SK-N-SH (cell line): ENCODE measurements around the gene TPP1. TPM values are rescaled to one million over a fixed set of nuclear protein-coding genes. Genes with fewer than 3 reads are reported as not detected.

ENCODE experiments used
- CTCF ChIA-PET: fragments of 300-600, 350-600 bp; formaldehyde crosslinking; extraction: SDS; loops from one replicate; lab custom pipeline; 2021; lab: Yijun Ruan, JAX
- POLR2A ChIA-PET: fragments of 350-600 bp; sonication (Branson Sonifier 250); formaldehyde crosslinking; extraction: SDS; loops from one replicate; lab custom pipeline; 2020; ENCODE audit warnings: antibody characterized with exemption, inconsistent platforms; lab: Yijun Ruan, JAX
- DNase-seq: peaks from one replicate; pipeline ENCODE4 v3.0.0; 2012
- H2AFZ ChIP-seq: fragments of 200-600 bp; sonication (generic); 2 replicates; pipeline ENCODE4 v1.8.1; 2016; ENCODE audit warnings: antibody characterized with exemption, mild to moderate bottlenecking, low read depth
- H3F3A ChIP-seq: fragments of 200-600 bp; sonication (generic); replicated peaks from 2 replicates; pipeline ENCODE3; 2016; ENCODE audit warnings: antibody characterized with exemption, mild to moderate bottlenecking; ENCODE audit not compliant: insufficient read depth
- H3K27ac ChIP-seq, 2 experiments: fragments of 200-500 bp in 1 of 2; fragments of 200-600 bp in 1 of 2; sonication (Bioruptor generic) in 1 of 2; sonication (generic), shearing (Covaris generic) in 1 of 2; 2 replicates each; pipeline versions ENCODE4 v1.5.1 to v1.6.1; 2014 to 2016; ENCODE audit warnings: low read depth in 2 of 2, inconsistent platforms in 1 of 2, low read length in 1 of 2, mild to moderate bottlenecking in 1 of 2, mixed read lengths in 1 of 2
- H3K27me3 ChIP-seq: fragments of 200-600 bp; sonication (generic), shearing (Covaris generic); 2 replicates; pipeline ENCODE4 v1.6.1; 2016; ENCODE audit warnings: mixed run types; ENCODE audit not compliant: insufficient read depth
- H3K36me3 ChIP-seq, 2 experiments: fragments of 200-500 bp in 1 of 2; fragments of 200-600 bp in 1 of 2; sonication (Bioruptor generic) in 1 of 2; sonication (generic) in 1 of 2; replicated peaks in 1 of 2; 2 replicates each; pipeline versions ENCODE3 to v1.5.1; 2014 to 2016; ENCODE audit warnings: low read length in 1 of 2, mild to moderate bottlenecking in 1 of 2; ENCODE audit not compliant: insufficient read depth in 2 of 2, control insufficient read depth in 1 of 2
- H3K4me1 ChIP-seq, 2 experiments: fragments of 200-500 bp in 1 of 2; fragments of 200-600 bp in 1 of 2; sonication (Bioruptor generic) in 1 of 2; sonication (generic), shearing (Covaris generic) in 1 of 2; 2 replicates each; pipeline versions ENCODE4 v1.5.1 to v1.6.1; 2014 to 2016; ENCODE audit warnings: low read depth in 1 of 2, low read length in 1 of 2, mixed run types in 1 of 2; ENCODE audit not compliant: insufficient read depth in 2 of 2, control insufficient read depth in 1 of 2
- H3K4me2 ChIP-seq: fragments of 200-600 bp; sonication (generic), shearing (Covaris generic); 2 replicates; pipeline ENCODE4 v1.6.1; 2017; ENCODE audit warnings: mixed run types
- H3K4me3 ChIP-seq, 2 experiments: fragments of 200-500 bp in 1 of 2; fragments of 200-600 bp in 1 of 2; sonication (Bioruptor generic) in 1 of 2; sonication (generic), shearing (Covaris generic) in 1 of 2; 2 replicates each; pipeline versions ENCODE4 v1.5.1 to v1.8.1; 2014 to 2016; ENCODE audit warnings: low read depth in 2 of 2, inconsistent platforms in 1 of 2, low read length in 1 of 2, mild to moderate bottlenecking in 1 of 2, mixed read lengths in 1 of 2, moderate library complexity in 1 of 2
- H3K79me2 ChIP-seq: fragments of 200-600 bp; sonication (generic); 2 replicates; pipeline ENCODE4 v1.8.1; 2017; ENCODE audit warnings: mild to moderate bottlenecking; ENCODE audit not compliant: insufficient read depth
- H3K9ac ChIP-seq: fragments of 200-600 bp; sonication (generic); 2 replicates; pipeline ENCODE4 v1.6.1; 2017; ENCODE audit warnings: mixed run types
- H3K9me2 ChIP-seq: fragments of 200-600 bp; sonication (generic); 2 replicates; pipeline ENCODE4 v1.6.1; 2017; ENCODE audit warnings: mixed run types
- H3K9me3 ChIP-seq: fragments of 200-600 bp; sonication (generic); 2 replicates; pipeline ENCODE4 v1.6.1; 2017; ENCODE audit warnings: mixed run types, mild to moderate bottlenecking, moderate library complexity
- H4K20me1 ChIP-seq: fragments of 200-600 bp; sonication (generic); 2 replicates; pipeline ENCODE4 v1.6.1; 2017; ENCODE audit warnings: mild to moderate bottlenecking, mixed run types; ENCODE audit not compliant: insufficient read depth
- CTCF ChIP-seq: fragments of 200-600 bp; sonication (generic); IDR thresholded peaks from 2 replicates; pipeline ENCODE4 v1.6.1; 2017; ENCODE audit warnings: antibody characterized with exemption, mild to moderate bottlenecking, moderate library complexity
- ELF1 ChIP-seq: IDR thresholded peaks from 2 replicates; pipeline ENCODE4 v1.4.0; 2012
- FOSL2 ChIP-seq: IDR thresholded peaks from 2 replicates; pipeline ENCODE4 v1.4.0; 2012; ENCODE audit warnings: low read depth, mild to moderate bottlenecking, moderate library complexity, borderline replicate concordance
- JUND ChIP-seq: IDR thresholded peaks from 2 replicates; pipeline ENCODE4 v1.4.0; 2012
- NFIC ChIP-seq: IDR thresholded peaks from 2 replicates; pipeline ENCODE4 v1.4.0; 2012; ENCODE audit warnings: borderline replicate concordance
- PBX3 ChIP-seq: IDR thresholded peaks from 2 replicates; pipeline ENCODE4; 2012
- POLR2AphosphoS5 ChIP-seq: IDR thresholded peaks from 2 replicates; pipeline ENCODE4 v1.6.1; 2012; ENCODE audit warnings: low read depth, low read length
- REST ChIP-seq: IDR thresholded peaks from 2 replicates; pipeline ENCODE4 v1.6.1; 2012; ENCODE audit warnings: mild to moderate bottlenecking, low read depth, low read length, moderate library complexity
- SIN3A ChIP-seq: IDR thresholded peaks from 2 replicates; pipeline ENCODE4 v1.6.1; 2012; ENCODE audit warnings: low read depth, mild to moderate bottlenecking, low read length, moderate library complexity, borderline replicate concordance
- TCF12 ChIP-seq: IDR thresholded peaks from 2 replicates; pipeline ENCODE4 v1.4.0; 2012
- USF2 ChIP-seq: fragments of 150-350 bp; IDR thresholded peaks from 2 replicates; pipeline ENCODE4 v1.6.1; 2017; ENCODE audit warnings: antibody characterized with exemption, low read length, low read depth, borderline replicate concordance
- WGBS: methylation state at CpG from one replicate; pipeline ENCODE4 v1.1.6; 2017; ENCODE audit warnings: low lambda C conversion rate; 5-methylcytosine and 5-hydroxymethylcytosine counted together
- polyA plus RNA-seq, 3 experiments: library from polyadenylated mRNA; depleted of rRNA; stranded (reverse); fragments of >200 nt; gene quantifications; 2 replicates each; pipeline ENCODE4 v1.2.3, GENCODE V29; 2012

Gene TPP1
- polyA plus RNA-seq, 1 of the 3 experiments (the other 2 are of a cell fraction) = 105 TPM

DNA sequence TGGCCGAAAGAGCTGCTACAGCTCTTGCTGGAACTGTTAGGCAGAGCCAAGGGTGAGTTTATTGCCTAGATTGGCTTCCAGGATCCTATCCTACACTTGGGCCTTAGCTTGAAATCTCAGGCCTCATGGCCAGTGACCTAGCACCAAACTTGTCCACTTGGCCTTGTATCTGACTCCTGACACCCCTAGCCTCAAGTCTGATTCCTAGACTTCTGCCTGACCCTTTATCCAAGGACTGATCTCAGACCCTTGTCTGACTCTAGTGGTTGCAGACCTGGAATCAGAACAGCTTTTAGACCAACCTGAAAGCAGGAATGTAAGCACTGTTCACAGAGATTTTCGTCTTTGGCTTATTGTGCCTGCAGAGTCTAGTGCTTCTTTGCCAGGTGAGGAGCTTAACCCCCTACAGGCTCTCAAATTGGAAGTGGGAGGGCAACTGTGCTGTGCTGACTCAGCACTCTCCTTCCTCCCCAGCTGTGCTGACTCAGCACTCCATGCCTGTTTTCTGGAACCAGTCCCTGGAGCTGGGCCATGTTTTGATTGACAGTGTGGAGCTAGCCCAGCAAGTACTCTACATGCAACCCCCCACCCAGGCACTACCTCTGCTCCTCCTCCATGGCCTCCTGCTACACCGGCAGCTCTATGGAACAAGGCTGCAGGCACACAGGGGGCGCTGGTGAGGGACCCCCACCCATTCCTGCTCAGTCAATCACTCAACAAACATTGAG, 50.9 kb downstream of the TPP1 start:
- peak; percentile 41; the same call in 1 of the 2 replicates for TF ChIP-seq POLR2AphosphoS5
- no peak for TF ChIP-seq JUND
- TF ChIP-seq CTCF = peak; percentile 25; the same call in 1 of the 2 replicates
- no peak for TF ChIP-seq REST
- peak; percentile 84; the same call in 1 of the 2 replicates for TF ChIP-seq SIN3A
- no peak for TF ChIP-seq ELF1
- peak; percentile 68 for TF ChIP-seq TCF12
- TF ChIP-seq PBX3 = peak; percentile 94
- no peak for TF ChIP-seq USF2
- TF ChIP-seq NFIC = peak; percentile 97
- TF ChIP-seq FOSL2 = peak; percentile 54
- Histone ChIP-seq H4K20me1 (no peaks in the 10 kb centered on the region), H3K9ac (no peak overlapping the region), H3K27me3 (no peaks in the 10 kb centered on the region), H3F3A (no peaks in the 10 kb centered on the region), H2AFZ (no peak overlapping the region), H3K4me1 (peaks cover 4 to 11% of the 10 kb centered on the region in 2 experiments; a peak in 3 of 4 replicates), H3K79me2 (no peaks in the 10 kb centered on the region), H3K9me3 (no peaks in the 10 kb centered on the region), H3K4me3 (no peak overlapping the region), H3K9me2 (no peaks in the 10 kb centered on the region), H3K27ac (no peak overlapping the region), H3K36me3 (no peaks in the 10 kb centered on the region), H3K4me2 (peak overlapping the region; percentile 8; the same call in 1 of the 2 replicates)
- CTCF ChIA-PET = interaction anchor here (0.9 to 1.1 kb wide), 4 partner anchors 12 to 189 kb away, joined by 3 to 4 read pairs (median 3); no protein-coding TSS in a partner anchor
- POLR2A ChIA-PET = no interaction called here
- no peak for DNase-seq
- 98% methylated on average over 4 of the region's 4 CpGs for WGBS
